GM23338 (cell line): ENCODE results near the gene LPIN1.

Source experiments
- CREB1 ChIP-seq: fragments of 250-450 bp; sonication (Bioruptor Pico); IDR thresholded peaks from 2 replicates; pipeline ENCODE4 v1.5.0; 2020; ENCODE audit warnings: low read depth, mild to moderate bottlenecking, moderate library complexity
- CTCF ChIP-seq, 2 experiments: fragments of 200-600 bp in 1 of 2; sonication (generic) in 1 of 2; conservative IDR thresholded peaks; 2 replicates each; pipeline versions ENCODE4 v1.5.1 to v1.6.1; 2016 to 2017; ENCODE audit warnings: antibody characterized with exemption in 2 of 2, low read depth in 2 of 2, mild to moderate bottlenecking in 2 of 2, moderate library complexity in 1 of 2
- EZH2 ChIP-seq: fragments of 200-600 bp; sonication (generic); IDR thresholded peaks from one replicate; pipeline ENCODE4 v1.8.0; 2017; ENCODE audit warnings: antibody characterized with exemption, mild to moderate bottlenecking, low read depth; ENCODE audit not compliant: unreplicated experiment
- EZH2phosphoT487 ChIP-seq: fragments of 200-600 bp; sonication (generic); IDR thresholded peaks from one replicate; pipeline ENCODE4 v1.8.1; 2018; ENCODE audit warnings: antibody characterized with exemption; ENCODE audit not compliant: unreplicated experiment
- POLR2AphosphoS5 ChIP-seq: IDR thresholded peaks from 2 replicates; pipeline ENCODE4 v1.6.1; 2016; ENCODE audit warnings: antibody characterized with exemption, low read depth
- REST ChIP-seq: IDR thresholded peaks from one replicate; pipeline ENCODE4 v1.6.1; 2018; ENCODE audit warnings: antibody characterized with exemption; ENCODE audit not compliant: unreplicated experiment
- STAT1 ChIP-seq: IDR thresholded peaks from one replicate; pipeline ENCODE4 v1.6.1; 2016; ENCODE audit warnings: antibody characterized with exemption; ENCODE audit not compliant: unreplicated experiment
- ZNF114 ChIP-seq: fragments of 250-450 bp; sonication (Bioruptor Pico); IDR thresholded peaks from 2 replicates; pipeline ENCODE4 v1.5.0; 2020; ENCODE audit warnings: mild to moderate bottlenecking, moderate library complexity

- TF ChIP-seq POLR2AphosphoS5 (no peak), CTCF (conservative IDR thresholded peaks at IDR 0.05; ENCODE audit: low read depth in 2 of 2) (no peak), REST (no peak), EZH2 (no peak), EZH2phosphoT487 (no peak), ZNF114 (CRISPR knock-in tag) (no peak), STAT1 (no peak), CREB1 (CRISPR knock-in tag) (no peak)
Observed at GRCh38 chr2:11805024-11805423, 58.6 kb downstream of the LPIN1 start.
